ENCODE results near the gene TMEM150A. TPM values are rescaled to one million over a fixed set of nuclear protein-coding genes. Genes with fewer than 3 reads are reported as not detected.
A peak's percentile ranks its signal among the peaks of the same experiment; 100 is the strongest.
"Not testable (repeated sequence)": the region's sequence is repeated elsewhere in the genome, so short reads cannot be mapped to it uniquely, and the experiment has no call there.

The TMEM150A gene
- total and polyA plus RNA-seq, 9 donors, result 7.0 to 27.1 (median 17.8) TPM

DNA sequence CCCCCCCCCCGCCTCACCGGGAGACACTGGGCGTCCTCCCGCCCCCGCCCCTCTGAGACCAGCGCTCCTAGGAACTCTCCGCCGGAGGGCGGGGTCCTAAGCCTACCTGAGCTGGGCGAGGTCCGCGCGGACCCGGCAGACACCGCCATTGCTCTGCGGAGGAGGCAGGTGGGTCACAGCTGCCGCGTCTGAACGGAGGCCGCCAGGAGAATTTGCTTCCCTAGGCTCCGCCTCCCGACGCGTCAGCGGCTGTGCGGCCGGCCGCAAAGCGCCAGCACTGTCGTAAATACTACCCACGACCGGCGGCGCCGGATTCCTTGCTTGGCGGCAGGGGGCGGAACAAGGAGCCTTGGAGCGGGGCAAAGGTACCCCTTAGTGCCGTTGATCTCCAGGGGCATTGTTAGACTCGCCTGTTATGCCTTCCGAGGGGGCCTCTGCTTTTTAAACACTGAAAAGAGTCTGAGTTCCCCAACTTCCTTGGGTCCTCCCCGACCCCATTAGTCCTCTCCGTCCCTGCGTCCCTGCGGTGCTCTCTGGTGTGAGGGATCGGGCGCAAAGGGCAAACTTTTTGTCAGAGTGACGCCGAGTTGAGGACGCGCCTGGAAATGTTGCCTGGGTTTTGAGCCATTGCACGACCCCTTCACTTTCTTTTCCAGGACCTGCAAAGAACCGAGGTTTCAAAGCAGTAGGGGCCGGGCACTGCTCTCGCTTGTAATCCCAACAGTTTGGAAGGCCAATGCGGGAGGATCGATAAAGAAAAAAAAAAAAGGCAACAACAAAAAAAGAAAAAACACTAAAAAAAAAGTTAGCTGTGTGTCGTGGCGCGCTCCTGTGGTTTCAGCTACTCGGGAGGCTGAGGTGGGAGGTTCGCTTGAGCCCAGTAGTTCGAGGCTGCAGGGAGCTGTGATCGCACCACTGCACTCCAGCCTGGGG lies 41.0 kb downstream of the TMEM150A start, which contains the start of gene GGCX:
Gene GGCX, minus strand, starts transcription at position 214 of the 933 bp plus-strand sequence. Its CDS starts 65 bp downstream, at position 149.
- TF ChIP-seq, protein P1, sequence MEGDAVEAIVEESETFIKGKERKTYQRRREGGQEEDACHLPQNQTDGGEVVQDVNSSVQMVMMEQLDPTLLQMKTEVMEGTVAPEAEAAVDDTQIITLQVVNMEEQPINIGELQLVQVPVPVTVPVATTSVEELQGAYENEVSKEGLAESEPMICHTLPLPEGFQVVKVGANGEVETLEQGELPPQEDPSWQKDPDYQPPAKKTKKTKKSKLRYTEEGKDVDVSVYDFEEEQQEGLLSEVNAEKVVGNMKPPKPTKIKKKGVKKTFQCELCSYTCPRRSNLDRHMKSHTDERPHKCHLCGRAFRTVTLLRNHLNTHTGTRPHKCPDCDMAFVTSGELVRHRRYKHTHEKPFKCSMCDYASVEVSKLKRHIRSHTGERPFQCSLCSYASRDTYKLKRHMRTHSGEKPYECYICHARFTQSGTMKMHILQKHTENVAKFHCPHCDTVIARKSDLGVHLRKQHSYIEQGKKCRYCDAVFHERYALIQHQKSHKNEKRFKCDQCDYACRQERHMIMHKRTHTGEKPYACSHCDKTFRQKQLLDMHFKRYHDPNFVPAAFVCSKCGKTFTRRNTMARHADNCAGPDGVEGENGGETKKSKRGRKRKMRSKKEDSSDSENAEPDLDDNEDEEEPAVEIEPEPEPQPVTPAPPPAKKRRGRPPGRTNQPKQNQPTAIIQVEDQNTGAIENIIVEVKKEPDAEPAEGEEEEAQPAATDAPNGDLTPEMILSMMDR (IDR thresholded peaks at IDR 0.05), result peak in 2 of 3 donors; percentile 41 to 62
- TF ChIP-seq EP300 (IDR thresholded peaks at IDR 0.05) (no peak), POLR2A (IDR thresholded peaks at IDR 0.05) (peak; percentile 81)
- WGBS, 3 donors, result 3 to 4% (median 4%) methylated on average over 50 to 64 of the region's 64 CpGs
- no peaks in the 10 kb centered on the region for H3K9me3 ChIP-seq
- intact Hi-C loops (cut with DNase I), result no loop called here
- peaks cover 6% of the 10 kb centered on the region for H3K4me1 ChIP-seq (ENCODE audit: insufficient read depth)
- peak within 1 kb of the TSS; percentile 18 to 65 for H3K27ac ChIP-seq
- H3K36me3 ChIP-seq, result no peaks in the 10 kb centered on the region
- DNase-seq, result peak; percentile 95 to 98 (median 96)
- H3K27me3 ChIP-seq, result no peaks in the 10 kb centered on the region
- peak within 1 kb of the TSS; percentile 94 for H3K4me3 ChIP-seq

DNA sequence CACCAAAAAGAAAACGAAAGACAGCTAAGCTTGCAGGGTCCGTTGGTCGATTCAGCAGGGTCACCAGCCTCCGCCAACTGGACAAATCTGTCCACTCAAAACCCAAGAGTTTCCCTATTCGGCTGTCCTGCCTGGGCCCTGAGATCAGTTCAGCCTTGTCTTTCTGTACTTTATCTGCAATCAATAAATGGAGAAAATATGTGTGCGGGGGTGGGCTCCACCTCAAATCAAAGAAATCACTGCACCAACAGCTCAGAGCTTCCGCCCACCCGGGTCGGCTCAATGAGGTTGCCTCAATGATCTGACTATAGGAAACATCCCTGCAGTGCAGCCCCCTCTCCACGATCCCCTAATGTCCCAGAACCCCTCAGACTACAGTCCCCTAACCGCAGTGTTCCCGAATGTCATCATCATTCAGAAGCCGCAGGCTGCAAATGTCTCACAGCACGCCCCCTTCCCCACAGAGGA lies 41.7 kb downstream of the TMEM150A start:
- Histone ChIP-seq H3K4me3 (peak overlapping the region; percentile 94), H3K36me3 (no peaks in the 10 kb centered on the region), H3K9me3 (no peaks in the 10 kb centered on the region), H3K27me3 (no peaks in the 10 kb centered on the region), H3K27ac (peak overlapping the region; percentile 18 to 65), H3K4me1 (ENCODE audit: insufficient read depth) (peaks cover 6% of the 10 kb centered on the region)
- WGBS, 3 donors, result 1 to 3% (median 2%) methylated on average over 14 of the region's 14 CpGs
- no peak for DNase-seq
- TF ChIP-seq POLR2A (IDR thresholded peaks at IDR 0.05) (no peak), EP300 (IDR thresholded peaks at IDR 0.05) (no peak)
- TF ChIP-seq, protein P1 (IDR thresholded peaks at IDR 0.05), result no peak
- intact Hi-C loops (cut with DNase I), result no loop called here

- Histone ChIP-seq H3K27ac (peak overlapping the region in 1 of 2 donors; percentile 65), H3K4me3 (peak overlapping the region; percentile 94)
- DNase-seq; H3K4me1 ChIP-seq (ENCODE audit: insufficient read depth); H3K9me3 ChIP-seq; H3K36me3 ChIP-seq; intact Hi-C loops (cut with DNase I); H3K27me3 ChIP-seq: not testable (repeated sequence)
- WGBS, 3 donors, result 75 to 81% (median 78%) methylated on average over 12 of the region's 12 CpGs
Measured at GRCh38 chr2:85560403-85560726, 42.1 kb downstream of the TMEM150A start.

GRCh38 chr2:85558160-85558559 lies 44.3 kb downstream of the TMEM150A start:
- TF ChIP-seq EP300 (IDR thresholded peaks at IDR 0.05) (no peak), POLR2A (IDR thresholded peaks at IDR 0.05) (no peak)
- TF ChIP-seq, protein P1 (IDR thresholded peaks at IDR 0.05), result no peak
- intact Hi-C loops (cut with DNase I), result loop anchor here in 1 of 4 donors (10.0 kb wide), 1 partner anchor 423 kb away; the partner anchor contains the start of gene TCF7L1
- Histone ChIP-seq H3K27me3 (no peaks in the 10 kb centered on the region), H3K4me1 (ENCODE audit: insufficient read depth) (peaks cover 6% of the 10 kb centered on the region), H3K9me3 (no peaks in the 10 kb centered on the region), H3K4me3 (no peak overlapping the region), H3K27ac (no peak overlapping the region), H3K36me3 (no peaks in the 10 kb centered on the region)
- 92 to 98% (median 93%) methylated on average over 1 of the region's 1 CpG for WGBS, 3 donors
- no peak for DNase-seq

DNA sequence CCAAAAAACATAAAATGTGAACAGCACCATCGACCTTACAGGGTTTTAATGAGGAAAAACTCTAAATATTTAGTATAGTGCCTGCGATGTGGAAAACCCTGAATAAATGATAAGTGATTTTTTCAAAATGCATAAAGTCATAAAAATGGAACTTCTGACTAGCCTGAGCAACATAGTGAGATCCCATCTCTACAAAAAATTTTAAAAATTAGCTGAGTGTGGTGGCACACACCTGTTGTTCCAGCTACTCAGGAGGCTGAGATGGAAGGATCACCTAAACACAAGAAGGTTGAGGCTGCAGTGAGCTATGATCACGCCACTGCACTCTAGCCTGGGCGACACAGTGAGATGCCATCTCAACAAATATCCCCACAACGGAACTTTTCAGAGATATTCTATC lies 45.4 kb downstream of the TMEM150A start:
- H3K27ac ChIP-seq, result no peak overlapping the region
- no peaks in the 10 kb centered on the region for H3K27me3 ChIP-seq
- no peak for DNase-seq
- no peaks in the 10 kb centered on the region for H3K9me3 ChIP-seq
- H3K36me3 ChIP-seq, result no peaks in the 10 kb centered on the region
- H3K4me1 ChIP-seq (ENCODE audit: insufficient read depth), result peaks cover 6% of the 10 kb centered on the region
- no peak for TF ChIP-seq POLR2A (IDR thresholded peaks at IDR 0.05)
- TF ChIP-seq EP300 (IDR thresholded peaks at IDR 0.05), result no peak
- TF ChIP-seq, protein P1 (IDR thresholded peaks at IDR 0.05), result no peak
- WGBS, 3 donors, result 88 to 92% (median 92%) methylated on average over 5 of the region's 5 CpGs
- intact Hi-C loops (cut with DNase I), result loop anchor here in 1 of 4 donors (10.0 kb wide), 1 partner anchor 422 kb away; the partner anchor contains the start of gene TCF7L1
- no peak overlapping the region for H3K4me3 ChIP-seq
